ENCODE results near the gene UFD1.
A peak's percentile ranks its signal among the peaks of the same experiment; 100 is the strongest.

DNA sequence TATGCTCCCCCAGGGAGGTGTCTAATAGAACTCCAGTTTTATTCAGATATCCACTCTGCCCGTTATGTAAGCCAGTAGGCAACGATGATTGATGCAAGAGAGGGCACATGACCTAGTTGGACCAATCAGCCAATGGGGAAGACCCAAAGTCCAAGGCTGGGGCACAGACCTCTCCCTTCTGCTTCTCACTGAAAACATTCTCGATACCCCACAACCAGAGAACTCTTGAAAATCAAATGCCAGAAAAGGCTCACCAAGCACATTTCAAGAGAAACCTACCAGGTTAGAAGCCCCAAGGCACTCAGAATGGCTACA is 54.9 kb downstream of the UFD1 start:
- no peak for TF ChIP-seq ZSCAN18 (CRISPR knock-in tag; IDR thresholded peaks at IDR 0.05)
- TF ChIP-seq, protein P1, sequence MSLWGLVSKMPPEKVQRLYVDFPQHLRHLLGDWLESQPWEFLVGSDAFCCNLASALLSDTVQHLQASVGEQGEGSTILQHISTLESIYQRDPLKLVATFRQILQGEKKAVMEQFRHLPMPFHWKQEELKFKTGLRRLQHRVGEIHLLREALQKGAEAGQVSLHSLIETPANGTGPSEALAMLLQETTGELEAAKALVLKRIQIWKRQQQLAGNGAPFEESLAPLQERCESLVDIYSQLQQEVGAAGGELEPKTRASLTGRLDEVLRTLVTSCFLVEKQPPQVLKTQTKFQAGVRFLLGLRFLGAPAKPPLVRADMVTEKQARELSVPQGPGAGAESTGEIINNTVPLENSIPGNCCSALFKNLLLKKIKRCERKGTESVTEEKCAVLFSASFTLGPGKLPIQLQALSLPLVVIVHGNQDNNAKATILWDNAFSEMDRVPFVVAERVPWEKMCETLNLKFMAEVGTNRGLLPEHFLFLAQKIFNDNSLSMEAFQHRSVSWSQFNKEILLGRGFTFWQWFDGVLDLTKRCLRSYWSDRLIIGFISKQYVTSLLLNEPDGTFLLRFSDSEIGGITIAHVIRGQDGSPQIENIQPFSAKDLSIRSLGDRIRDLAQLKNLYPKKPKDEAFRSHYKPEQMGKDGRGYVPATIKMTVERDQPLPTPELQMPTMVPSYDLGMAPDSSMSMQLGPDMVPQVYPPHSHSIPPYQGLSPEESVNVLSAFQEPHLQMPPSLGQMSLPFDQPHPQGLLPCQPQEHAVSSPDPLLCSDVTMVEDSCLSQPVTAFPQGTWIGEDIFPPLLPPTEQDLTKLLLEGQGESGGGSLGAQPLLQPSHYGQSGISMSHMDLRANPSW (CRISPR knock-in tag; conservative IDR thresholded peaks at IDR 0.05; ENCODE audit: low read depth) = no peak
- TF ChIP-seq, protein P2, sequence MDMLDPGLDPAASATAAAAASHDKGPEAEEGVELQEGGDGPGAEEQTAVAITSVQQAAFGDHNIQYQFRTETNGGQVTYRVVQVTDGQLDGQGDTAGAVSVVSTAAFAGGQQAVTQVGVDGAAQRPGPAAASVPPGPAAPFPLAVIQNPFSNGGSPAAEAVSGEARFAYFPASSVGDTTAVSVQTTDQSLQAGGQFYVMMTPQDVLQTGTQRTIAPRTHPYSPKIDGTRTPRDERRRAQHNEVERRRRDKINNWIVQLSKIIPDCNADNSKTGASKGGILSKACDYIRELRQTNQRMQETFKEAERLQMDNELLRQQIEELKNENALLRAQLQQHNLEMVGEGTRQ (CRISPR knock-in tag; IDR thresholded peaks at IDR 0.05) = no peak
- TF ChIP-seq, protein P3, sequence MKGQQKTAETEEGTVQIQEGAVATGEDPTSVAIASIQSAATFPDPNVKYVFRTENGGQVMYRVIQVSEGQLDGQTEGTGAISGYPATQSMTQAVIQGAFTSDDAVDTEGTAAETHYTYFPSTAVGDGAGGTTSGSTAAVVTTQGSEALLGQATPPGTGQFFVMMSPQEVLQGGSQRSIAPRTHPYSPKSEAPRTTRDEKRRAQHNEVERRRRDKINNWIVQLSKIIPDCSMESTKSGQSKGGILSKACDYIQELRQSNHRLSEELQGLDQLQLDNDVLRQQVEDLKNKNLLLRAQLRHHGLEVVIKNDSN (CRISPR knock-in tag; IDR thresholded peaks at IDR 0.05) = peak; percentile 50
- TF ChIP-seq CTCF (IDR thresholded peaks at IDR 0.05) = no peak
- TF ChIP-seq CREB1 (CRISPR knock-in tag; IDR thresholded peaks at IDR 0.05) = no peak
- TF ChIP-seq ATF1 (CRISPR knock-in tag; IDR thresholded peaks at IDR 0.05) = no peak
- no peak for TF ChIP-seq ATF6 (CRISPR knock-in tag; IDR thresholded peaks at IDR 0.05)
- TF ChIP-seq NFATC4 (CRISPR knock-in tag; IDR thresholded peaks at IDR 0.05) = no peak
- TF ChIP-seq SP1 (CRISPR knock-in tag; conservative IDR thresholded peaks at IDR 0.05) = no peak
- no peak for TF ChIP-seq MLX (CRISPR knock-in tag; IDR thresholded peaks at IDR 0.05)
- TF ChIP-seq AFF4 (CRISPR knock-in tag; IDR thresholded peaks at IDR 0.05; ENCODE audit: borderline replicate concordance) = no peak
- no peak for TF ChIP-seq ZNF416 (CRISPR knock-in tag; IDR thresholded peaks at IDR 0.05)
